ENCODE measurements around the gene OR52M1. TPM values are rescaled to one million over a fixed set of nuclear protein-coding genes. Genes with fewer than 3 reads are reported as not detected.

OR52M1 gene
- total RNA-seq, 1 donor from 2014 or later = not detected

DNA sequence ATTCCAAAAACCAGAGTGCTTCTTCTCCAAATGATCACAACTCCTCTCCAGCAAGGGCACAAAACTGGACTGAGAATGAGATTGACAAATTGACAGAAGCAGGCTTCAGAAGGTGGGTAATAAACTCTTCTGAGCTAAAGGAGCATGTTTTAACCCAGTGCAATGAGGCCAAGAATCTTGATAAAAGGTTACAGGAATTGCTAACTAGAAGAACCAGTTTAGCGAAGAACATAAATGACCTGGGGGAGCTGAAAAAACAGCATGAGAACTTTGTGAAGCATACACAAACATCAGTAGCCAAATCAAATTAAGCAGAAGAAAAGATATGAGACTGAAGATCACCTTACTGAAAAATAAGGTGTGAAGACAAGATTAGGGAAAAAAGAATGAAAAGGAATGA is 15.5 kb downstream of the OR52M1 start:
- TF ChIP-seq, protein P1, sequence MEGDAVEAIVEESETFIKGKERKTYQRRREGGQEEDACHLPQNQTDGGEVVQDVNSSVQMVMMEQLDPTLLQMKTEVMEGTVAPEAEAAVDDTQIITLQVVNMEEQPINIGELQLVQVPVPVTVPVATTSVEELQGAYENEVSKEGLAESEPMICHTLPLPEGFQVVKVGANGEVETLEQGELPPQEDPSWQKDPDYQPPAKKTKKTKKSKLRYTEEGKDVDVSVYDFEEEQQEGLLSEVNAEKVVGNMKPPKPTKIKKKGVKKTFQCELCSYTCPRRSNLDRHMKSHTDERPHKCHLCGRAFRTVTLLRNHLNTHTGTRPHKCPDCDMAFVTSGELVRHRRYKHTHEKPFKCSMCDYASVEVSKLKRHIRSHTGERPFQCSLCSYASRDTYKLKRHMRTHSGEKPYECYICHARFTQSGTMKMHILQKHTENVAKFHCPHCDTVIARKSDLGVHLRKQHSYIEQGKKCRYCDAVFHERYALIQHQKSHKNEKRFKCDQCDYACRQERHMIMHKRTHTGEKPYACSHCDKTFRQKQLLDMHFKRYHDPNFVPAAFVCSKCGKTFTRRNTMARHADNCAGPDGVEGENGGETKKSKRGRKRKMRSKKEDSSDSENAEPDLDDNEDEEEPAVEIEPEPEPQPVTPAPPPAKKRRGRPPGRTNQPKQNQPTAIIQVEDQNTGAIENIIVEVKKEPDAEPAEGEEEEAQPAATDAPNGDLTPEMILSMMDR (conservative IDR thresholded peaks at IDR 0.05; ENCODE audit: low read depth, low read length) = no peak
- H3K4me3 ChIP-seq (ENCODE audit: low read depth, low read length) = no peak overlapping the region
- no peak for DNase-seq (ENCODE audit: low read depth)

DNA sequence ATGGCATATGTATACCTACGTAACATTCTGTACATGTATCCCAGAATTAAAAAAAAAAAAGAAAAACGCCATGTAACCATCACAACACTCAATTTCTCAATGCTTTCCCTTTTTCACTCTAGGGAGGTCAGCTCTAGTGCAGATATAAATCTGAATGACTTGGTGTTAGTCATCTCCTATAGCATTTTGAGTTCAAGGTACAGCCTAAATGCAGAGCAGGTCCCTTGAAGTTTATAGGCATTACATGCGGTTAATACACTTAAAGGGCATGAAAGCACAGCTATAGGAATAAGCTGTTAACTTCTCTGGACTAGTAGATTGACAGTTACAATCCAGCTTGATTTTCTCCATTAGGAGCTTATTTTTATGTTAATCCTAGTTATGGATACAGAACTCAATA is 20.4 kb downstream of the OR52M1 start:
- DNase-seq (ENCODE audit: low read depth) = no peak
- TF ChIP-seq, protein P1 (conservative IDR thresholded peaks at IDR 0.05; ENCODE audit: low read depth, low read length) = no peak
- H3K4me3 ChIP-seq (ENCODE audit: low read depth, low read length) = no peak overlapping the region

- DNase-seq (ENCODE audit: low read depth) = no peak
- TF ChIP-seq, protein P1 (conservative IDR thresholded peaks at IDR 0.05; ENCODE audit: low read depth, low read length) = no peak
- no peak overlapping the region for H3K4me3 ChIP-seq (ENCODE audit: low read depth, low read length)
These were observed 24.1 kb downstream of the OR52M1 start for GRCh38 chr11:4569075-4569474.

- TF ChIP-seq, protein P1 (conservative IDR thresholded peaks at IDR 0.05; ENCODE audit: low read depth, low read length) = no peak
- no peak for DNase-seq (ENCODE audit: low read depth)
- H3K4me3 ChIP-seq (ENCODE audit: low read depth, low read length) = no peak overlapping the region
These were observed 31.9 kb downstream of the OR52M1 start for GRCh38 chr11:4576880-4577279.

DNA sequence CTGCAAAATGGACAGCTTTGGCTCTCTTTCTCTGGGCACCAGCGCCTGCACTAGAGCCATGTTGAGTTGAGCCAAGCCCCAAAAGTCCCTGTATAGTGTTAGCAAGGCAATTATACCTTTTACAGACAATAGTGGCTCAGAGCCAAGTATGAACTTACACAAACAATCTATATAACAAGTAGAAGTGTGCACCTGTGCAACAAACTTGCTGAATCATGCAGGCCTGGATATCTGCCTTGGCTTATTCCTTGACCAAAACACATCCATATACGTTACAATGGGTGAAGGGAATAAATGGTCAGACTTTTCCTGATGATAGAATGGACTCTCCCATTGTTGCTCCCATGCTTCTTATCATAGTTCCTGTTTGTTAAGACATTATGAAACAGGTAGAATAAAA is 32.8 kb downstream of the OR52M1 start:
- TF ChIP-seq, protein P1 (conservative IDR thresholded peaks at IDR 0.05; ENCODE audit: low read depth, low read length) = no peak
- H3K4me3 ChIP-seq (ENCODE audit: low read depth, low read length) = no peak overlapping the region
- DNase-seq (ENCODE audit: low read depth) = no peak

DNA sequence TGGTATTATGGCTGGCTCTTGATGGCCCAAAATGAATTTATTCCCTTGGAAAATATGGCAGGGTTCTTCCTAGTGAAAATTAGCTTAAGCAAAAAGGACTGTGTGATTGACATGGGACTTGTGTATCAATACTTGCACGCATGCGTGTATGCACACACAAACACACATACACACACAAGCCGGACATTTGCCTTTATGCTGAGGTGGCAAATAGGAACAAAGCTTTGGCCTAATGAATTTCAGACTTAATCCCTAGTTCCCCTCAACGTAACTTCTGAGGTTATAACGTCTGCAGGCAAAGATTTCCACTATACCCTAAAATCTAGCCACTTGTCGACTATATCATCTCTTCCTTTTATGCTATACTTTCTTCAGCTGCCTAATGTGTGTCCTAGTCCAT is 33.6 kb downstream of the OR52M1 start:
- DNase-seq (ENCODE audit: low read depth) = no peak
- no peak overlapping the region for H3K4me3 ChIP-seq (ENCODE audit: low read depth, low read length)
- TF ChIP-seq, protein P1 (conservative IDR thresholded peaks at IDR 0.05; ENCODE audit: low read depth, low read length) = no peak

DNA sequence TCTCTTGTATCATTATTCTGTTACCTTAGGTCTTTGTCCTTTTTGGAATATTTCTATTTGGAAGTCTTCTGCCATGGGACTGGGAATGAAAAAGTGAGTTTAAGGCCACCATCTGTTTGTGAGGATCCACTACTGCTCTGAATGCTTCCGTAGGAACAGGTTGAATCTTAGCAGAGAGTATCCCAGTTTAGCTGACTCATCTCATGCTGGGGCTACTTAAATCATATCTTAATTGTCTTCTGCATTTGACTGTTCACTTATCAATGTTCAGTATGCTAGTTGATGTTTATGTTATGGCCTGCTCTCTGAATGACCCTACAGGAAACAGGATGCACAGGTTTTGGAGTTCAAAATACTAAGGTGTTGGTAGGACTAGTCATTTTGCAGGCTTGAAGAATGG is 35.1 kb downstream of the OR52M1 start:
- H3K4me3 ChIP-seq (ENCODE audit: low read depth, low read length) = no peak overlapping the region
- TF ChIP-seq, protein P1 (conservative IDR thresholded peaks at IDR 0.05; ENCODE audit: low read depth, low read length) = no peak
- no peak for DNase-seq (ENCODE audit: low read depth)

Data from epithelial cell of proximal tubule (primary cell).